Vagina (tissue), 2 donors: Measurements from ENCODE around the gene PTPRE.

Source experiments
- CTCF ChIP-seq, 3 experiments: fragments of 450-650 bp in 2 of 3; fragments of 200-600 bp in 1 of 3; sonication (generic) in 1 of 3; IDR thresholded peaks; one replicate each; pipeline ENCODE4 v1.5.1; 2017 to 2019; ENCODE audit warnings: antibody characterized with exemption in 3 of 3, mild to moderate bottlenecking in 2 of 3, moderate library complexity in 2 of 3
- POLR2A ChIP-seq, 2 donors: fragments of 450-650 bp; IDR thresholded peaks; one replicate each; pipeline ENCODE4 v1.6.1; 2017; ENCODE audit warnings: antibody characterized with exemption in 2 of 2, mild to moderate bottlenecking in 2 of 2, moderate library complexity in 2 of 2
- POLR2AphosphoS5 ChIP-seq, 2 donors: sonication (generic); formaldehyde crosslinking; IDR thresholded peaks; one replicate each; pipeline ENCODE4 v1.9.0; 2017; ENCODE audit warnings: antibody characterized with exemption in 2 of 2, mild to moderate bottlenecking in 2 of 2, low read depth in 1 of 2; ENCODE audit not compliant: insufficient read depth in 1 of 2

- TF ChIP-seq POLR2A (IDR thresholded peaks at IDR 0.05) (no peak), CTCF (IDR thresholded peaks at IDR 0.05) (no peak), POLR2AphosphoS5 (IDR thresholded peaks at IDR 0.05; ENCODE audit: insufficient read depth in 1 of 2, low read depth in 1 of 2) (no peak)
These were observed 25.6 kb upstream of the PTPRE start for GRCh38 chr10:127881262-127881661.
